HG02884 (cell line): ENCODE data around the gene KCNQ4.

Experiments used
- ATAC-seq: cut with Tn5 transposase; IDR thresholded peaks from one replicate; pipeline ENCODE4 v1.9.1; 2021; ENCODE audit warnings: mild to moderate bottlenecking, moderate library complexity; ENCODE audit not compliant: unreplicated experiment

KCNQ4 gene

GRCh38 chr1:40838980-40839942 is 55.7 kb downstream of the KCNQ4 start:
- no peak for ATAC-seq

- ATAC-seq = no peak
Measured at GRCh38 chr1:40839943-40840335, 56.4 kb downstream of the KCNQ4 start.

- ATAC-seq = no peak
Measured at GRCh38 chr1:40840526-40841323, 57.1 kb downstream of the KCNQ4 start.

GRCh38 chr1:40841602-40842001 is 58.0 kb downstream of the KCNQ4 start:
- ATAC-seq = no peak

- ATAC-seq = no peak
Measured at GRCh38 chr1:40842207-40842606, 58.6 kb downstream of the KCNQ4 start.

- no peak for ATAC-seq
Measured at GRCh38 chr1:40842691-40843090, 59.1 kb downstream of the KCNQ4 start.

GRCh38 chr1:40844079-40844478 is 60.5 kb downstream of the KCNQ4 start:
- no peak for ATAC-seq

GRCh38 chr1:40844887-40845878 is 61.6 kb downstream of the KCNQ4 start:
- ATAC-seq = no peak

- ATAC-seq = no peak
Measured at GRCh38 chr1:40845895-40846294, 62.3 kb downstream of the KCNQ4 start.

- no peak for ATAC-seq
Measured at GRCh38 chr1:40847023-40847745, 63.6 kb downstream of the KCNQ4 start.

GRCh38 chr1:40848530-40849189 is 65.1 kb downstream of the KCNQ4 start:
- ATAC-seq = no peak

- no peak for ATAC-seq
Measured at GRCh38 chr1:40849801-40850592, 66.4 kb downstream of the KCNQ4 start.

- no peak for ATAC-seq
Measured at GRCh38 chr1:40851643-40852042, 68.1 kb downstream of the KCNQ4 start.

- no peak for ATAC-seq
Measured at GRCh38 chr1:40853113-40853884, 69.7 kb downstream of the KCNQ4 start.

- ATAC-seq = no peak
Measured at GRCh38 chr1:40853885-40854170, 70.2 kb downstream of the KCNQ4 start.

GRCh38 chr1:40855513-40855912 is 71.9 kb downstream of the KCNQ4 start:
- ATAC-seq = no peak

GRCh38 chr1:40856116-40856515 is 72.5 kb downstream of the KCNQ4 start:
- no peak for ATAC-seq

- ATAC-seq = no peak
Measured at GRCh38 chr1:40856656-40857302, 73.2 kb downstream of the KCNQ4 start.
